HCT116 (cell line): ENCODE results near the gene DPH1. TPM values are rescaled to one million over a fixed set of nuclear protein-coding genes. Genes with fewer than 3 reads are reported as not detected.

Experiments used
- ATAC-seq: fragments of 200-7000 bp; cut with Tn5 transposase; 2 replicates; pipeline ENCODE4 v1.9.1; 2020; ENCODE audit warnings: mild to moderate bottlenecking, moderate library complexity
- BruUV-seq: library from RNA; stranded (reverse); fragments of 400-500 nt; replicated peaks from 2 replicates; lab custom pipeline; 2021; lab: Mats Ljungman, UMichigan
- CTCF ChIA-PET: fragments of 300-600 bp; sonication (Branson Sonifier 250); formaldehyde crosslinking; loops from one replicate; lab custom pipeline; 2021; ENCODE audit warnings: antibody characterized with exemption; lab: Charles Lee
- POLR2A ChIA-PET: fragments of 300-600, 350-600 bp; sonication (Branson Sonifier 250); formaldehyde crosslinking; loops from one replicate; lab custom pipeline; 2021; ENCODE audit warnings: antibody characterized with exemption; lab: Charles Lee
- RAD21 ChIA-PET, 2 experiments: fragments of 300-600 bp; sonication (Branson Sonifier 250); formaldehyde crosslinking; loops; one replicate each; lab custom pipeline; 2023; ENCODE audit warnings: low total read pairs in 2 of 2; ENCODE audit not compliant: uncharacterized antibody in 2 of 2, unreplicated experiment in 2 of 2, low non-redundant PET in 1 of 2; lab: Charles Lee
- DNase-seq: peaks from one replicate; pipeline ENCODE4 v3.0.0-alpha.2; 2010; ENCODE audit warnings: low read depth, low spot score
- H2AFZ ChIP-seq: fragments of 200-600 bp; shearing (Covaris generic), sonication (generic); 2 replicates; pipeline ENCODE4 v1.6.1; 2017; ENCODE audit warnings: low read depth, mixed run types, mixed read lengths, antibody characterized with exemption, low read length; ENCODE audit not compliant: poor library complexity, severe bottlenecking
- H3K27ac ChIP-seq: 2 replicates; pipeline ENCODE4 v1.5.1; 2012; ENCODE audit warnings: low read depth, low read length
- H3K27me3 ChIP-seq: fragments of 200-600 bp; sonication (generic); 2 replicates; pipeline ENCODE4 v1.6.1; 2016; ENCODE audit warnings: mixed run types, low read length, mixed read lengths; ENCODE audit not compliant: insufficient read depth
- H3K36me3 ChIP-seq, 2 experiments: fragments of 200-500 bp in 1 of 2; fragments of 200-600 bp in 1 of 2; sonication (Bioruptor generic) in 1 of 2; sonication (generic) in 1 of 2; 2 replicates each; pipeline versions ENCODE4 v1.5.1 to v1.6.1; 2014 to 2016; ENCODE audit warnings: low read length in 2 of 2, inconsistent platforms in 1 of 2, mixed read lengths in 1 of 2, mixed run types in 1 of 2; ENCODE audit not compliant: insufficient read depth in 2 of 2, control insufficient read depth in 1 of 2
- H3K4me1 ChIP-seq, 2 experiments: fragments of 200-600 bp in 1 of 2; sonication (generic) in 1 of 2; 2 replicates each; pipeline versions ENCODE4 v1.5.1 to v1.6.1; 2012 to 2017; ENCODE audit warnings: low read length in 2 of 2, inconsistent platforms in 1 of 2, mild to moderate bottlenecking in 1 of 2, mixed read lengths in 1 of 2, mixed run types in 1 of 2, moderate library complexity in 1 of 2; ENCODE audit not compliant: insufficient read depth in 2 of 2, control insufficient read depth in 1 of 2
- H3K4me2 ChIP-seq: fragments of 200-600 bp; sonication (generic); 2 replicates; pipeline ENCODE4 v1.6.1; 2017; ENCODE audit warnings: mixed run types, low read length, mixed read lengths
- H3K4me3 ChIP-seq, 2 experiments: fragments of 200-600 bp in 1 of 2; sonication (generic) in 1 of 2; replicated peaks in 1 of 2; 2 replicates each; pipeline ENCODE4 v1.5.1; 2011 to 2016; ENCODE audit warnings: low read length in 2 of 2, control low read depth in 1 of 2, low read depth in 1 of 2, mild to moderate bottlenecking in 1 of 2, mixed read lengths in 1 of 2, mixed run types in 1 of 2
- H3K79me2 ChIP-seq: fragments of 200-600 bp; sonication (generic); 2 replicates; pipeline ENCODE4 v1.6.1; 2017; ENCODE audit warnings: mild to moderate bottlenecking, mixed run types, low read length, moderate library complexity, mixed read lengths; ENCODE audit not compliant: insufficient read depth
- H3K9ac ChIP-seq: fragments of 200-600 bp; sonication (generic); 2 replicates; pipeline ENCODE4 v1.6.1; 2016; ENCODE audit warnings: low read length, mixed read lengths
- H3K9me2 ChIP-seq: fragments of 200-600 bp; sonication (generic), shearing (Covaris generic); 2 replicates; pipeline ENCODE4 v1.6.1; 2017; ENCODE audit warnings: mixed run types, mild to moderate bottlenecking, moderate library complexity; ENCODE audit not compliant: insufficient read depth
- H3K9me3 ChIP-seq, 2 experiments: fragments of 200-500 bp in 1 of 2; fragments of 200-600 bp in 1 of 2; sonication (Bioruptor generic) in 1 of 2; sonication (generic) in 1 of 2; 2 replicates each; pipeline ENCODE4 v1.6.1; 2014 to 2017; ENCODE audit warnings: low read length in 2 of 2, mixed read lengths in 2 of 2, inconsistent platforms in 1 of 2, low read depth in 1 of 2, mild to moderate bottlenecking in 1 of 2, mixed run types in 1 of 2, moderate library complexity in 1 of 2; ENCODE audit not compliant: control insufficient read depth in 1 of 2, insufficient read depth in 1 of 2
- H4K20me1 ChIP-seq: fragments of 200-600 bp; sonication (generic), shearing (Covaris generic); 2 replicates; pipeline ENCODE4 v1.6.1; 2017; ENCODE audit warnings: mixed run types, mild to moderate bottlenecking, moderate library complexity; ENCODE audit not compliant: insufficient read depth
- ATF3 ChIP-seq: IDR thresholded peaks from 2 replicates; pipeline ENCODE4 v1.6.1; 2012
- EGR1 ChIP-seq: IDR thresholded peaks from 2 replicates; pipeline ENCODE4 v1.6.1; 2012; ENCODE audit warnings: low read depth
- EZH2 ChIP-seq: fragments of 200-600 bp; sonication (generic); IDR thresholded peaks from 2 replicates; pipeline ENCODE4 v1.6.1; 2017; ENCODE audit warnings: antibody characterized with exemption, mixed run types
- EZH2phosphoT487 ChIP-seq: fragments of 200-600 bp; IDR thresholded peaks from 2 replicates; pipeline ENCODE4 v1.6.1; 2018; ENCODE audit warnings: antibody characterized with exemption, borderline replicate concordance
- FOSL1 ChIP-seq: IDR thresholded peaks from 2 replicates; pipeline ENCODE4 v1.6.1; 2012; ENCODE audit warnings: low read depth
- JUND ChIP-seq: IDR thresholded peaks from 2 replicates; pipeline ENCODE4 v1.6.1; 2012
- MAX ChIP-seq: IDR thresholded peaks from 2 replicates; pipeline ENCODE4 v1.6.1; 2012
- POLR2A ChIP-seq: IDR thresholded peaks from 2 replicates; pipeline ENCODE4 v1.7.0; 2011; ENCODE audit warnings: borderline replicate concordance; ENCODE audit not compliant: insufficient read depth, insufficient read length; ENCODE audit errors: extremely low read depth
- POLR2AphosphoS5 ChIP-seq: IDR thresholded peaks from 2 replicates; pipeline ENCODE4 v1.6.1; 2011; ENCODE audit warnings: mild to moderate bottlenecking, low read depth, low read length, moderate library complexity
- REST ChIP-seq: IDR thresholded peaks from 2 replicates; pipeline ENCODE4 v1.6.1; 2012; ENCODE audit warnings: low read depth
- TCF7L2 ChIP-seq: IDR thresholded peaks from 2 replicates; pipeline ENCODE4 v1.7.0; 2011; ENCODE audit warnings: borderline replicate concordance, inconsistent platforms; ENCODE audit not compliant: insufficient read depth, insufficient read length; ENCODE audit errors: extremely low read depth
- YY1 ChIP-seq: IDR thresholded peaks from 2 replicates; pipeline ENCODE4 v1.6.1; 2011; ENCODE audit warnings: low read length, low read depth, moderate library complexity, mild to moderate bottlenecking; ENCODE audit not compliant: insufficient replicate concordance; ENCODE audit errors: extremely low read depth
- ZBTB33 ChIP-seq: IDR thresholded peaks from 2 replicates; pipeline ENCODE4 v1.6.1; 2011; ENCODE audit warnings: mild to moderate bottlenecking, low read length, moderate library complexity; ENCODE audit not compliant: insufficient replicate concordance; ENCODE audit errors: extremely low read depth
- ZFX ChIP-seq: fragments of 450-650 bp; IDR thresholded peaks from 2 replicates; pipeline ENCODE4 v1.6.1; 2017
- intact Hi-C: fragments of 100-400 bp; cut with micrococcal nuclease; formaldehyde crosslinking; loops from 2 replicates; pipeline ENCODE4 v1.10.0; 2022
- total RNA-seq: library from RNA; stranded (reverse); gene quantifications from one replicate; pipeline ENCODE4 v1.2.1, GENCODE V29; 2021; ENCODE audit not compliant: unreplicated experiment

The DPH1 gene
- total RNA-seq, 1 experiment from 2014 or later, result 47.2 TPM

GRCh38 chr17:1995321-1995892, 34.5 kb upstream of the DPH1 start:
- Histone ChIP-seq H3K36me3 (no peaks in the 10 kb centered on the region), H3K4me2 (no peak overlapping the region), H3K9me3 (no peaks in the 10 kb centered on the region), H4K20me1 (no peaks in the 10 kb centered on the region), H3K9ac (no peak overlapping the region), H3K79me2 (no peaks in the 10 kb centered on the region), H3K4me3 (no peak overlapping the region), H3K4me1 (peaks cover 11 to 20% of the 10 kb centered on the region in 2 experiments; a peak in 3 of 4 replicates), H3K27me3 (no peaks in the 10 kb centered on the region), H3K27ac (no peak overlapping the region), H3K9me2 (no peaks in the 10 kb centered on the region), H2AFZ (no peak overlapping the region)
- ChIA-PET CTCF (no interaction called here), RAD21 (no interaction called here), POLR2A (no interaction called here)
- no peak for TF ChIP-seq EZH2
- TF ChIP-seq FOSL1, result no peak
- TF ChIP-seq POLR2AphosphoS5, result no peak
- no peak for TF ChIP-seq JUND
- no peak for TF ChIP-seq REST
- no peak for TF ChIP-seq EZH2phosphoT487
- TF ChIP-seq EGR1, result no peak
- TF ChIP-seq TCF7L2, result no peak
- no peak for TF ChIP-seq YY1
- no peak for TF ChIP-seq POLR2A
- TF ChIP-seq ATF3, result no peak
- TF ChIP-seq ZBTB33, result no peak
- TF ChIP-seq MAX, result no peak
- no peak for TF ChIP-seq ZFX
- no TSS peak for BruUV-seq
- DNase-seq, result no peak
- intact Hi-C loops, result no loop called here
- no peak for ATAC-seq
